GM23338 (cell line): ENCODE measurements around the gene SOAT2. TPM values are rescaled to one million over a fixed set of nuclear protein-coding genes. Genes with fewer than 3 reads are reported as not detected.

Experiments used
- ATAC-seq: fragments of 200-7000 bp; cut with Tn5 transposase; 3 replicates; pipeline ENCODE4 v1.9.1; 2020
- DNase-seq: peaks from one replicate; pipeline ENCODE4 v3.0.0-alpha.2; 2015; ENCODE audit warnings: low spot score
- H2AFZ ChIP-seq: fragments of 200-600 bp; sonication (generic); 2 replicates; pipeline ENCODE4 v1.8.0; 2016; ENCODE audit warnings: antibody characterized with exemption, mild to moderate bottlenecking, moderate library complexity
- H3F3A ChIP-seq: fragments of 200-600 bp; sonication (generic); replicated peaks from 2 replicates; pipeline ENCODE4 v1.8.0; 2017; ENCODE audit warnings: antibody characterized with exemption, mixed run types, low read depth
- H3K27ac ChIP-seq: fragments of 200-600 bp; sonication (generic); 2 replicates; pipeline ENCODE4 v1.6.1; 2016; ENCODE audit warnings: low read depth
- H3K27me3 ChIP-seq: fragments of 200-600 bp; sonication (generic); 2 replicates; pipeline ENCODE4 v1.8.0; 2016; ENCODE audit warnings: mild to moderate bottlenecking, mixed run types, moderate library complexity; ENCODE audit not compliant: insufficient read depth
- H3K36me3 ChIP-seq: fragments of 200-600 bp; sonication (generic); 2 replicates; pipeline ENCODE4 v1.8.0; 2016; ENCODE audit warnings: mild to moderate bottlenecking; ENCODE audit not compliant: insufficient read depth
- H3K4me1 ChIP-seq: fragments of 200-600 bp; sonication (generic); 2 replicates; pipeline ENCODE4 v1.8.0; 2016; ENCODE audit warnings: mild to moderate bottlenecking, moderate library complexity; ENCODE audit not compliant: insufficient read depth
- H3K4me2 ChIP-seq: fragments of 200-600 bp; sonication (generic); 2 replicates; pipeline ENCODE4 v1.7.1; 2017; ENCODE audit warnings: mixed run types
- H3K4me3 ChIP-seq: fragments of 200-600 bp; sonication (generic); 2 replicates; pipeline ENCODE4 v1.6.1; 2016; ENCODE audit warnings: mixed run types
- H3K79me2 ChIP-seq: fragments of 200-600 bp; sonication (generic); replicated peaks from 2 replicates; pipeline ENCODE4 v1.8.0; 2017; ENCODE audit warnings: mild to moderate bottlenecking; ENCODE audit not compliant: insufficient read depth
- H3K9me2 ChIP-seq: fragments of 200-600 bp; sonication (generic); 2 replicates; pipeline ENCODE4 v1.8.0; 2017; ENCODE audit not compliant: insufficient read depth
- H4K20me1 ChIP-seq: fragments of 200-600 bp; sonication (generic); replicated peaks from 2 replicates; pipeline ENCODE4 v1.8.0; 2017; ENCODE audit warnings: mild to moderate bottlenecking; ENCODE audit not compliant: insufficient read depth
- H3K27ac Mint-ChIP-seq: 2 replicates; pipeline ENCODE4 v1.8.0; 2020; ENCODE audit warnings: inconsistent platforms, mild to moderate bottlenecking, moderate library complexity, mixed read lengths
- H3K27me3 Mint-ChIP-seq: 3 replicates; pipeline ENCODE4 v1.8.0; 2022; ENCODE audit warnings: low read depth, mild to moderate bottlenecking, moderate library complexity, mixed read lengths, inconsistent platforms; ENCODE audit not compliant: insufficient read depth, poor library complexity
- H3K36me3 Mint-ChIP-seq: 3 replicates; pipeline ENCODE4 v1.8.0; 2021; ENCODE audit warnings: low read depth, mild to moderate bottlenecking, inconsistent platforms, moderate library complexity, mixed read lengths
- H3K4me1 Mint-ChIP-seq: 3 replicates; pipeline ENCODE4 v1.8.0; 2020; ENCODE audit warnings: mild to moderate bottlenecking, inconsistent platforms, mixed read lengths
- H3K4me3 Mint-ChIP-seq: 3 replicates; pipeline ENCODE4 v1.8.0; 2021; ENCODE audit warnings: moderate library complexity, mild to moderate bottlenecking, inconsistent platforms, mixed read lengths
- H3K9me3 Mint-ChIP-seq: 3 replicates; pipeline ENCODE4 v1.8.0; 2020; ENCODE audit warnings: moderate library complexity, mild to moderate bottlenecking, inconsistent platforms, mixed read lengths
- CTCF ChIP-seq, 2 experiments: fragments of 200-600 bp in 1 of 2; sonication (generic) in 1 of 2; conservative IDR thresholded peaks; 2 replicates each; pipeline versions ENCODE4 v1.5.1 to v1.6.1; 2016 to 2017; ENCODE audit warnings: antibody characterized with exemption in 2 of 2, low read depth in 2 of 2, mild to moderate bottlenecking in 2 of 2, moderate library complexity in 1 of 2
- ETS1 ChIP-seq: IDR thresholded peaks from 2 replicates; pipeline ENCODE4 v1.6.1; 2016; ENCODE audit warnings: antibody characterized with exemption
- EZH2 ChIP-seq: fragments of 200-600 bp; sonication (generic); IDR thresholded peaks from one replicate; pipeline ENCODE4 v1.8.0; 2017; ENCODE audit warnings: antibody characterized with exemption, mild to moderate bottlenecking, low read depth; ENCODE audit not compliant: unreplicated experiment
- EZH2phosphoT487 ChIP-seq: fragments of 200-600 bp; sonication (generic); IDR thresholded peaks from one replicate; pipeline ENCODE4 v1.8.1; 2018; ENCODE audit warnings: antibody characterized with exemption; ENCODE audit not compliant: unreplicated experiment
- NANOG ChIP-seq: IDR thresholded peaks from 2 replicates; pipeline ENCODE4 v1.6.1; 2016; ENCODE audit warnings: antibody characterized with exemption, borderline replicate concordance
- POLR2AphosphoS5 ChIP-seq: IDR thresholded peaks from 2 replicates; pipeline ENCODE4 v1.6.1; 2016; ENCODE audit warnings: antibody characterized with exemption, low read depth
- REST ChIP-seq: IDR thresholded peaks from one replicate; pipeline ENCODE4 v1.6.1; 2018; ENCODE audit warnings: antibody characterized with exemption; ENCODE audit not compliant: unreplicated experiment
- STAT1 ChIP-seq: IDR thresholded peaks from one replicate; pipeline ENCODE4 v1.6.1; 2016; ENCODE audit warnings: antibody characterized with exemption; ENCODE audit not compliant: unreplicated experiment
- ZNF331 ChIP-seq: fragments of 250-450 bp; sonication (Bioruptor Pico); IDR thresholded peaks from 2 replicates; pipeline ENCODE4 v1.5.0; 2020; ENCODE audit warnings: low read depth, mild to moderate bottlenecking, moderate library complexity
- ZNF462 ChIP-seq: fragments of 250-450 bp; sonication (Bioruptor Pico); IDR thresholded peaks from 2 replicates; pipeline ENCODE4 v1.5.0; 2020; ENCODE audit warnings: mild to moderate bottlenecking, moderate library complexity
- long read RNA-seq: library from polyadenylated mRNA; unstranded; transcript quantifications from one replicate; pipeline ENCODE4 v2.0.0, GENCODE V29; 2020; ENCODE audit not compliant: unreplicated experiment
- polyA plus RNA-seq: library from polyadenylated mRNA; unstranded; fragments of >200 nt; fragmentation: Nextera tagmentation; extraction: Ambion mirVana; gene quantifications from 2 replicates; pipeline ENCODE4 v1.2.1, GENCODE V29; 2016
- total RNA-seq: library from RNA; depleted of rRNA; stranded (reverse); fragments of >200 nt; shearing (Covaris generic); gene quantifications from 2 replicates; pipeline ENCODE4 v1.2.3, GENCODE V29; 2014; rRNA removed

The SOAT2 gene
- not detected in 2 replicates for total RNA-seq
- polyA plus RNA-seq, result not detected in 2 replicates
- long read RNA-seq, result 0 reads

GRCh38 chr12:53102883-53103807, at the start of gene SOAT2:
Gene SOAT2 (plus strand): TSS chr12:53103486. CDS start chr12:53103578, 92 bp downstream.
- Histone ChIP-seq H3K79me2 (no peaks in the 10 kb centered on the region), H3K4me2 (no peak within 1 kb of the TSS), H3K36me3 (no peaks in the 10 kb centered on the region), H3F3A (peaks cover 9% of the 10 kb centered on the region), H2AFZ (no peak within 1 kb of the TSS), H4K20me1 (no peaks in the 10 kb centered on the region), H3K9me2 (no peaks in the 10 kb centered on the region), H3K4me3 (no peak within 1 kb of the TSS), H3K27me3 (peaks cover 12% of the 10 kb centered on the region), H3K4me1 (peaks cover 31% of the 10 kb centered on the region), H3K27ac (no peak within 1 kb of the TSS)
- Mint-ChIP-seq H3K36me3 (no peaks in the 10 kb centered on the region), H3K9me3 (no peaks in the 10 kb centered on the region), H3K27me3 (peaks cover 24% of the 10 kb centered on the region), H3K4me1 (peaks cover 38% of the 10 kb centered on the region), H3K4me3 (no peak within 1 kb of the TSS), H3K27ac (no peak within 1 kb of the TSS)
- TF ChIP-seq ZNF462 (CRISPR knock-in tag) (no peak), CTCF (conservative IDR thresholded peaks at IDR 0.05; ENCODE audit: low read depth in 2 of 2) (no peak), REST (no peak), NANOG (no peak), EZH2 (no peak), POLR2AphosphoS5 (no peak), ETS1 (no peak), EZH2phosphoT487 (no peak), ZNF331 (CRISPR knock-in tag) (no peak), STAT1 (no peak)
- ATAC-seq, result peak; percentile 12; the same call in 2 of the 3 replicates
- DNase-seq, result no peak
